Activated CD8-positive, alpha-beta T cell treated with anti-CD3 and anti-CD28 coated beads, Interleukin-2, amount 10 ng/mL, durations not matched to agents 7 days and 5 days (primary cell): ENCODE measurements around the gene SLC7A5. TPM values are rescaled to one million over a fixed set of nuclear protein-coding genes. Genes with fewer than 3 reads are reported as not detected.
"Not testable (repeated sequence)": the region's sequence is repeated elsewhere in the genome, so short reads cannot be mapped to it uniquely, and the experiment has no call there.

ENCODE experiments used
- ATAC-seq: fragments of 150-1000 bp; cut with Tn5 transposase; one replicate; pipeline ENCODE4 v1.10.0; 2021; ENCODE audit warnings: moderate library complexity
- CTCF ChIA-PET: fragments of 350-600 bp; sonication (Branson Sonifier 250); formaldehyde crosslinking; loops from one replicate; lab custom pipeline; 2021; ENCODE audit warnings: antibody characterized with exemption; lab: Charles Lee
- POLR2A ChIA-PET: fragments of 350-600 bp; sonication (Branson Sonifier 250); formaldehyde crosslinking; loops from one replicate; lab custom pipeline; 2021; ENCODE audit warnings: antibody characterized with exemption; lab: Charles Lee
- DNase-seq: peaks from one replicate; pipeline ENCODE4 v3.0.0-alpha.2; 2020
- H3K27ac Mint-ChIP-seq: one replicate; pipeline ENCODE4 v1.8.0; 2021; ENCODE audit warnings: mild to moderate bottlenecking, mixed read lengths
- H3K27me3 Mint-ChIP-seq: one replicate; pipeline ENCODE4 v1.8.0; 2021; ENCODE audit warnings: low read depth, mixed read lengths
- H3K36me3 Mint-ChIP-seq: one replicate; pipeline ENCODE4 v1.8.0; 2021; ENCODE audit warnings: low read depth, mixed read lengths
- H3K4me1 Mint-ChIP-seq: one replicate; pipeline ENCODE4 v1.8.0; 2021; ENCODE audit warnings: low read depth, mixed read lengths
- H3K4me3 Mint-ChIP-seq: one replicate; pipeline ENCODE4 v1.8.0; 2021; ENCODE audit warnings: mild to moderate bottlenecking, mixed read lengths
- H3K9me3 Mint-ChIP-seq: one replicate; pipeline ENCODE4 v1.8.0; 2022; ENCODE audit warnings: mixed read lengths; ENCODE audit not compliant: insufficient read depth
- total RNA-seq, 2 experiments: library from RNA; stranded (reverse); gene quantifications; one replicate each; pipeline ENCODE4 v1.2.3, GENCODE V29; 2021

Gene SLC7A5
- total RNA-seq, 2 experiments from 2014 or later, result 114 to 118 TPM

DNA sequence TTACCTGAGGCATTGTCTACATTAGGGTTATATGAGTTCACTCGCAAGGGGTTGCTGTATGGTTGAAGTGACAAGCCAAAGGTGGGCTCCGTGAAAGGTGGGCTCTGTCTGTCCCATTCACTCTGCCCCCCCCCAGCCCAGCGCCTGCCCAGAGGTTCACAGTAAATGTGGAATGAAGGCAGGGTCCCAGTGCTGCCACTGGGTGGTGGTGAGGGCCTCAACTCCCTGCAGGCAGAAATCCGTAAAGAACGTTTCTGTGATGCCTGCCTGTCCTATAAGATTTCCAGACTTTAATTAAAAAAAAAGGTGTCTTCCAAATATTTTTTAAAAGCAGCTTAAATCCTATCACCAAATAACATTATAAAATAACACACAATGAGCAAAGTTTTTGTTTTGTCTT lies 35.7 kb upstream of the SLC7A5 start:
- peaks cover 30% of the 10 kb centered on the region for H3K4me1 Mint-ChIP-seq
- H3K36me3 Mint-ChIP-seq, DNase-seq, POLR2A ChIA-PET, H3K4me3 Mint-ChIP-seq, H3K27ac Mint-ChIP-seq, ATAC-seq, H3K27me3 Mint-ChIP-seq, H3K9me3 Mint-ChIP-seq: not testable (repeated sequence)
- CTCF ChIA-PET, result interaction anchor here (0.7 to 4.5 kb wide), 6 partner anchors 9 to 126 kb away, joined by 3 to 23 read pairs (median 6); partner anchors contain the start of gene SLC7A5

- H3K27me3 Mint-ChIP-seq, H3K4me3 Mint-ChIP-seq, POLR2A ChIA-PET, DNase-seq, ATAC-seq, H3K9me3 Mint-ChIP-seq, H3K36me3 Mint-ChIP-seq: not testable (repeated sequence)
- Mint-ChIP-seq H3K27ac (peak overlapping the region; percentile 43), H3K4me1 (peaks cover 47% of the 10 kb centered on the region)
- CTCF ChIA-PET, result interaction anchor here (1.1 to 1.2 kb wide), 2 partner anchors 25 to 121 kb away, joined by 4 to 6 read pairs; no protein-coding TSS in a partner anchor
These were observed 31.2 kb upstream of the SLC7A5 start for GRCh38 chr16:87900489-87900888.

DNA sequence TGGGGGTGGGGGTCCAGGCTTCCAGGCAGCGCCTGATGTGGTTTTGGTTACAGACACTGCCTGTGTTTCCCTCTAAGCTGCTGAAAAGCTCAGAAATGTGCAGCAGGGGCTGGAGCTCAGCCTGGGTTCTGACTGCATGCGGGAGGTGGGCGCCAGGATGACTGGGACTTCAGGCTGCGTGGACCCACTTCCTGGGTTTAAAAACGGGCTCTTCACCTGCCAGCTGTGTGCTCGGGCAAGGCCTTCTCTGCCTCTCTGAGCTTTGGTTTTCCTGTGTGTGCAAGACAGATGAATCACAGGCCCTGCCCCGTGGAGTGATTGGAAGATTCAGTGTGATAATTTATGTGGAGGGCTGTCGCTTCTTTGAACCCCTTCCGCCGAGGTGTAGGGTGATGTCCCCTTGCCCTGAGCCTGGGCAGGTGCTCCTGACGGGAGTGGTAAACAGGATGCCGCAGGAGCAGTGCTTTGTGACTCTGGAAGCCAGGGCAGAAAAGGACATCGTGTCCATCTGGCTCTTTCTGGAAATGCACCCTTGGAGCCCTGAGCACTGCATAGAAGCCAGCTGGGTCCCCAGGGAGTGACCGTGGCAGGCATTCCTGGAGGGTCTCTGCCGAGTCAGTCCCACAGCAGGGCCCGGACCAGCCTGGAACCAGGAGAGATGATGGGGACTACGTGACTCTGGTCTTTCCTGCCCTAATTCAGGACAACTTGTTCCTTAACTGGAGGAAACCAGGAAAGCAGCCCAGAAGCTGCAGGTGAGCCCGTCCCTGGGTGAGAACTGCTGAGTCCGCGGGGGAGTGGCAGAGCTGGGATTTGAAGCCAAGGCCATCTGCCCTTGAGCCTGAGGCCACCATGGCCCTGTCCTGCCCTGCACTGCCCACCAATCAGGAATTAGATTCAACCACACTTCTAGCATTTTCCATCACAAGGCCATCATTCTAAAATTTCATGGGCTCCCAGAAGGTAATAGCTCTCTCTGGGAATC lies 28.5 kb upstream of the SLC7A5 start:
- Mint-ChIP-seq H3K27ac (peak overlapping the region; percentile 96), H3K9me3 (no peaks in the 10 kb centered on the region), H3K36me3 (no peaks in the 10 kb centered on the region), H3K27me3 (no peaks in the 10 kb centered on the region), H3K4me3 (peak overlapping the region; percentile 56), H3K4me1 (peaks cover 58% of the 10 kb centered on the region)
- POLR2A ChIA-PET, result interaction anchor here (0.6 to 3.0 kb wide), 7 partner anchors 9 to 454 kb away, joined by 3 to 16 read pairs (median 3); partner anchors contain the start of gene SLC7A5
- CTCF ChIA-PET, result interaction anchor here (0.9 to 4.9 kb wide), 11 partner anchors 10 to 118 kb away, joined by 3 to 58 read pairs (median 6); partner anchors contain the start of genes BANP and SLC7A5
- peak; percentile 66 for ATAC-seq
- peak; percentile 79 for DNase-seq

DNA sequence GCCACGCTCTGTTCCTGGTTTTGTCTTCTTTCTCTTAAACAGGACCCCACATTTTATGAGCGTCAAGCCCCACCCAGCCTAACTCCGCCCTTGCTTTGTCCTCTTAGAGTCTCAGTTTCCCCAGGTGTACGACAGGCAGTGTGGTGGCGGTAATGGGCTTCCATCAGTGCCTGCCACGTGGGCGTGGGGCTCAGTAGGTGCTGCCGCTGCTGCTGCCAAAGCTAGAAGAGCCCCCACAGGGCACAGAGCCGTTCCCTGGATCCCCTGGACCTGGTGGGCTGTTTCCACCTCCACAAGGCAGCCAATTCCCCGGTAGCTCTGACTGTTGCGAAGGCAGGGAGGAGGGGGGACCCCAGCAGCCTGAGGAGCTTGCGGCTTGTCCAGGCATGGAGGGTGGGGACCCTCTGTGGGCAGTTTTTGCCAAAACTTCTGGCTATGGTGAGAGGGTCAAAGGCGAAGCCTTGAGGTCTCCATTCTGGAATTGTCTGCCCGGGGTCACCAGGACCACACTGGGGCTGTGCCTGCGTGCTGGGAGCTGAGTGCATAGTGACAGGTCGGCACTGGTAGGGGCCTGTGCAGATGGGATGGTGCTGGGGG lies 27.7 kb upstream of the SLC7A5 start:
- peak; percentile 6 for ATAC-seq
- H3K9me3 Mint-ChIP-seq, DNase-seq, H3K27me3 Mint-ChIP-seq, H3K36me3 Mint-ChIP-seq: not testable (repeated sequence)
- ChIA-PET POLR2A (interaction anchor here (1.1 to 3.0 kb wide), 7 partner anchors 10 to 118 kb away, joined by 3 to 16 read pairs (median 4); partner anchors contain the start of genes BANP and SLC7A5), CTCF (interaction anchor here (1.1 to 4.9 kb wide), 10 partner anchors 11 to 117 kb away, joined by 3 to 58 read pairs (median 11); partner anchors contain the start of genes BANP and SLC7A5)
- peak overlapping the region; percentile 96 for H3K27ac Mint-ChIP-seq
- H3K4me1 Mint-ChIP-seq, result peaks cover 54% of the 10 kb centered on the region
- H3K4me3 Mint-ChIP-seq, result peak overlapping the region; percentile 56

DNA sequence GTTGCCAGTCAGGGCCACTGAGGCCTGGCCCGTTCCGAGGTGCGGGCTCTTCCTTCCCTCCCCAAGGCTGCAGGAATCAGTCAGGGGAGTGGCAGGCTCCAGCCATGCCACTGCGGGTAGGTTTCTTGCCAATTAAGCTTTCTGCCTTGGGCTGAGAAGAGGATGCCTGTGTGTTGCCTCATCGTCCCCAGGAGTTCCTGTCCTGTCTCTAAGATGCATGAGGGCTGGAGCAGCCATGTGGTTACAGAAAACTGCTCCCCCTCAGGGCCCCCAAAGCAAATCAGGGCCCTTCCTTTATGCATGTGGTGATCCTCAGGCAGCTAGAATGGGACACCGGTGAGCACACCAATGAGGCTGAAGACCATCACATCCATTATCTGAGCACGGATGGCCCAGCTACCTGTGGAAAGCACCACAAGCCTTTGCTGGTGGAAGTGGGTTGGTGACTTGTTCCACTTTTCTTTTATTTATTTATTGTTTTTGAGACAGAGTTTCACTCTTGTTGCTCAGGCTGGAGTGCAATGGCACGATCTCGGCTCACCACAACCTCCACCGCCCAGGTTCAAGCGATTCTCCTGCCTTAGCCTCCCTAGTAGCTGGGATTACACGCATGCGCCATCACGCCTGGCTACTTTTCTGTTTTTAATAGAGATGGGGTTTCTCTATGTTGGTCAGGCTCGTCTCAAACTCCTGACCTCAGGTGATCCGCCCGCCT lies 27.0 kb upstream of the SLC7A5 start:
- Mint-ChIP-seq H3K4me3 (peak overlapping the region; percentile 56), H3K4me1 (peaks cover 54% of the 10 kb centered on the region), H3K27ac (peak overlapping the region; percentile 96)
- H3K9me3 Mint-ChIP-seq, H3K36me3 Mint-ChIP-seq, H3K27me3 Mint-ChIP-seq: not testable (repeated sequence)
- CTCF ChIA-PET, result interaction anchor here (0.7 to 4.9 kb wide), 11 partner anchors 9 to 580 kb away, joined by 3 to 58 read pairs (median 8); partner anchors contain the start of genes BANP and SLC7A5
- ATAC-seq (peak; percentile 28), DNase-seq (peak; percentile 45)
- POLR2A ChIA-PET, result interaction anchor here (0.7 to 3.0 kb wide), 7 partner anchors 22 to 653 kb away, joined by 3 to 16 read pairs (median 5); partner anchors contain the start of genes BANP and SLC7A5

GRCh38 chr16:87895641-87896141 lies 26.4 kb upstream of the SLC7A5 start:
- POLR2A ChIA-PET, result interaction anchor here (0.7 to 3.0 kb wide), 5 partner anchors 21 to 654 kb away, joined by 3 to 16 read pairs (median 5); partner anchors contain the start of genes BANP and SLC7A5
- CTCF ChIA-PET, result interaction anchor here (0.7 to 4.9 kb wide), 12 partner anchors 9 to 580 kb away, joined by 3 to 58 read pairs (median 8); partner anchors contain the start of genes BANP and SLC7A5

GRCh38 chr16:87894005-87894404 lies 24.7 kb upstream of the SLC7A5 start:
- CTCF ChIA-PET, result interaction anchor here (0.8 to 3.2 kb wide), 6 partner anchors 16 to 125 kb away, joined by 3 to 17 read pairs (median 4); no protein-coding TSS in a partner anchor
- ATAC-seq, H3K27me3 Mint-ChIP-seq, DNase-seq, POLR2A ChIA-PET, H3K4me3 Mint-ChIP-seq, H3K36me3 Mint-ChIP-seq, H3K27ac Mint-ChIP-seq, H3K9me3 Mint-ChIP-seq: not testable (repeated sequence)
- H3K4me1 Mint-ChIP-seq, result peaks cover 55% of the 10 kb centered on the region

More at GRCh38 chr16:87895641-87896141, 26.4 kb upstream of the SLC7A5 start:
- Mint-ChIP-seq H3K27me3 (no peaks in the 10 kb centered on the region), H3K36me3 (no peaks in the 10 kb centered on the region), H3K4me1 (peaks cover 54% of the 10 kb centered on the region), H3K27ac (peak overlapping the region; percentile 96), H3K9me3 (no peaks in the 10 kb centered on the region), H3K4me3 (peak overlapping the region; percentile 56)
- ATAC-seq (peak; percentile 84), DNase-seq (peak; percentile 92)

- no peaks in the 10 kb centered on the region for H3K27me3 Mint-ChIP-seq
These were observed 22.5 kb upstream of the SLC7A5 start for GRCh38 chr16:87891764-87892163.

GRCh38 chr16:87889762-87890161 lies 20.5 kb upstream of the SLC7A5 start:
- CTCF ChIA-PET, result interaction anchor here (1.3 to 1.5 kb wide), 2 partner anchors 18 to 41 kb away, joined by 4 to 5 read pairs; no protein-coding TSS in a partner anchor
- POLR2A ChIA-PET, H3K27me3 Mint-ChIP-seq, H3K36me3 Mint-ChIP-seq, DNase-seq, H3K27ac Mint-ChIP-seq, H3K4me3 Mint-ChIP-seq, H3K9me3 Mint-ChIP-seq: not testable (repeated sequence)
- peak; percentile 49 for ATAC-seq
- peaks cover 22% of the 10 kb centered on the region for H3K4me1 Mint-ChIP-seq

More at GRCh38 chr16:87891764-87892163, 22.5 kb upstream of the SLC7A5 start:
- ATAC-seq (no peak), DNase-seq (no peak)
- ChIA-PET CTCF (interaction anchor here (0.6 to 1.8 kb wide), 2 partner anchors 20 to 144 kb away, joined by 3 to 5 read pairs; no protein-coding TSS in a partner anchor), POLR2A (no interaction called here)
- Mint-ChIP-seq H3K4me1 (peaks cover 38% of the 10 kb centered on the region), H3K36me3 (no peaks in the 10 kb centered on the region), H3K27ac (no peak overlapping the region), H3K9me3 (no peaks in the 10 kb centered on the region), H3K4me3 (no peak overlapping the region)

GRCh38 chr16:87888346-87888745 lies 19.0 kb upstream of the SLC7A5 start:
- DNase-seq, ATAC-seq, POLR2A ChIA-PET, H3K4me3 Mint-ChIP-seq, H3K27me3 Mint-ChIP-seq, H3K36me3 Mint-ChIP-seq, H3K9me3 Mint-ChIP-seq: not testable (repeated sequence)
- CTCF ChIA-PET, result interaction anchor here (1.1 to 1.5 kb wide), 3 partner anchors 13 to 39 kb away, joined by 4 to 5 read pairs (median 5); no protein-coding TSS in a partner anchor
- Mint-ChIP-seq H3K27ac (peak overlapping the region; percentile 13), H3K4me1 (peaks cover 11% of the 10 kb centered on the region)
